Astrocyte (in vitro differentiated cells and primary cell): ENCODE results near the gene ASPG. TPM values are rescaled to one million over a fixed set of nuclear protein-coding genes. Genes with fewer than 3 reads are reported as not detected.

ENCODE experiments used
- DNase-seq: peaks from one replicate; pipeline ENCODE4 v3.0.0-alpha.2; 2010; ENCODE audit warnings: low read depth
- FAIRE-seq: peaks from 2 replicates; lab custom pipeline; 2011; peaks lifted over from hg19 to GRCh38; lab: Jason Lieb, UNC
- H2AFZ ChIP-seq: 2 replicates; pipeline ENCODE4 v1.6.0; 2012; ENCODE audit warnings: low read depth, low read length, inconsistent platforms
- H3K27ac ChIP-seq: 2 replicates; pipeline ENCODE4 v1.5.1; 2011; ENCODE audit warnings: low read depth, low read length, inconsistent platforms
- H3K27me3 ChIP-seq: 2 replicates; pipeline ENCODE4 v1.6.0; 2011; ENCODE audit warnings: low read length, inconsistent platforms; ENCODE audit not compliant: insufficient read depth
- H3K36me3 ChIP-seq: 2 replicates; pipeline ENCODE4 v1.5.1; 2011; ENCODE audit warnings: low read length, inconsistent platforms; ENCODE audit not compliant: insufficient read depth
- H3K4me1 ChIP-seq: 2 replicates; pipeline ENCODE4 v1.5.1; 2011; ENCODE audit warnings: low read length, inconsistent platforms; ENCODE audit not compliant: insufficient read depth
- H3K4me2 ChIP-seq: 2 replicates; pipeline ENCODE4 v1.6.0; 2012; ENCODE audit warnings: low read length, inconsistent platforms
- H3K4me3 ChIP-seq: 2 replicates; pipeline ENCODE4 v1.5.1; 2011; ENCODE audit warnings: low read depth, mild to moderate bottlenecking, low read length, inconsistent platforms; ENCODE audit not compliant: insufficient read depth
- H3K79me2 ChIP-seq: 2 replicates; pipeline ENCODE4 v1.6.0; 2012; ENCODE audit warnings: mild to moderate bottlenecking, low read length, inconsistent platforms; ENCODE audit not compliant: insufficient read depth
- H3K9ac ChIP-seq: 2 replicates; pipeline ENCODE4 v1.6.0; 2012; ENCODE audit warnings: mild to moderate bottlenecking, low read length, inconsistent platforms
- H3K9me3 ChIP-seq: 2 replicates; pipeline ENCODE4 v1.5.1; 2012; ENCODE audit warnings: low read depth, mild to moderate bottlenecking, low read length, inconsistent platforms; ENCODE audit not compliant: insufficient read depth
- H4K20me1 ChIP-seq: 2 replicates; pipeline ENCODE4 v1.6.0; 2012; ENCODE audit warnings: low read length, inconsistent platforms; ENCODE audit not compliant: insufficient read depth
- H3K27ac Mint-ChIP-seq: one replicate; pipeline ENCODE4 v1.8.0; 2021; ENCODE audit warnings: mild to moderate bottlenecking, mixed read lengths; ENCODE audit not compliant: unreplicated experiment
- H3K27me3 Mint-ChIP-seq: one replicate; pipeline ENCODE4 v1.8.0; 2021; ENCODE audit warnings: low read depth, mixed read lengths; ENCODE audit not compliant: unreplicated experiment
- H3K36me3 Mint-ChIP-seq: one replicate; pipeline ENCODE4 v1.8.0; 2021; ENCODE audit warnings: low read depth, mixed read lengths; ENCODE audit not compliant: unreplicated experiment
- H3K4me1 Mint-ChIP-seq: one replicate; pipeline ENCODE4 v1.8.0; 2021; ENCODE audit warnings: low read depth, mixed read lengths; ENCODE audit not compliant: unreplicated experiment
- H3K4me3 Mint-ChIP-seq: one replicate; pipeline ENCODE4 v1.8.0; 2021; ENCODE audit warnings: mild to moderate bottlenecking, moderate library complexity, mixed read lengths; ENCODE audit not compliant: unreplicated experiment
- H3K9me3 Mint-ChIP-seq: one replicate; pipeline ENCODE4 v1.8.0; 2021; ENCODE audit warnings: mild to moderate bottlenecking, mixed read lengths; ENCODE audit not compliant: unreplicated experiment
- EZH2 ChIP-seq: IDR thresholded peaks from 2 replicates; pipeline ENCODE4 v1.6.1; 2012; ENCODE audit warnings: mild to moderate bottlenecking, low read length, inconsistent platforms; ENCODE audit not compliant: insufficient read depth
- total RNA-seq: library from RNA; stranded (reverse); gene quantifications from 2 replicates; pipeline ENCODE4 v1.2.1, GENCODE V29; 2021
- TF ChIP-seq, protein P1 (sequence below): IDR thresholded peaks from 2 replicates; pipeline ENCODE4 v1.5.1; 2011; ENCODE audit warnings: low read depth, mild to moderate bottlenecking, inconsistent platforms, low read length, moderate library complexity; ENCODE audit not compliant: insufficient read depth

ASPG gene
- total RNA-seq, 1 donor from 2014 or later = not detected

DNA sequence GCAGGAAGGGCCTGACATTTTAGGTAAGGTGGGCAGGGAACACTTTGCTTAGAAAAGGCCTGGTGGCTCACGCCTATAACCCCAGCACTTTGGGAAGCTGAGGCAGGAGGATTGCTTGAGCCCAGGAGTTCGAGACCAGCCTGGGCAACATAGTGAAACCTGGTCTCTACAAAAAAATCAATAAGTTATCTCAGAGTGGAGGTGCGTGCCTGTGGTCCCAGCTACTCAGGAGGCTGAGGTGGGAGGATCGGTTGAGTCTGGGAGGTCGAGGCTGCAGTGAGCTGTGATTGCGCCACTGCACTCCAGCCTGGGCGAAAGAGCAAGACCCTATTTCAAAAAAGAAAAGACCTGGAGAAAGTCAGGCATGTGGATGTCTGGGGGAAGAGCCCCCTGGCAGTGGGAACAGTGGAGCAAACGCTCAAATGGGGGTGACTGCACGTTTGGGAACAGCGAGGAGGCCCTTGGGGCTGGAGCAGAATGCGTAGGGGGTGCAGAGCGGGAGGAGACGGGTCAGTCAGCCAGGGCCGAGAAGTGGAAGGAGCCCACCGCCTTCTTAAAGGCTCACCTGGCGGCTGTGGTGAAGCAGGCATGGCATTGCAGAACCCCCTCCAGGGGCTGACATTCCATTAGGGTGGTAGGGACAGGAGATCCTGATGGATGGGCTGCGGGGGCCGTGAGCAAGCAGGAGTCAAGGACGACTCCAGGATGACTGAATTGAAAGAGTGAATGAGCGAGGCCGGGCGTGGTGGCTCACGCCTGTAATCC lies 46.6 kb downstream of the ASPG start:
- Histone ChIP-seq H3K79me2 (no peaks in the 10 kb centered on the region), H4K20me1 (no peaks in the 10 kb centered on the region), H3K4me1 (no peaks in the 10 kb centered on the region), H3K9ac (no peak overlapping the region), H3K4me2 (no peak overlapping the region), H3K4me3 (no peak overlapping the region), H3K27ac (no peak overlapping the region), H3K27me3 (peaks cover 18% of the 10 kb centered on the region), H3K36me3 (no peaks in the 10 kb centered on the region), H3K9me3 (peaks cover 9% of the 10 kb centered on the region), H2AFZ (no peak overlapping the region)
- DNase-seq (no peak), FAIRE-seq (no peak)
- H3K4me3 Mint-ChIP-seq = no peak overlapping the region
- TF ChIP-seq EZH2 = no peak
- TF ChIP-seq, protein P1, sequence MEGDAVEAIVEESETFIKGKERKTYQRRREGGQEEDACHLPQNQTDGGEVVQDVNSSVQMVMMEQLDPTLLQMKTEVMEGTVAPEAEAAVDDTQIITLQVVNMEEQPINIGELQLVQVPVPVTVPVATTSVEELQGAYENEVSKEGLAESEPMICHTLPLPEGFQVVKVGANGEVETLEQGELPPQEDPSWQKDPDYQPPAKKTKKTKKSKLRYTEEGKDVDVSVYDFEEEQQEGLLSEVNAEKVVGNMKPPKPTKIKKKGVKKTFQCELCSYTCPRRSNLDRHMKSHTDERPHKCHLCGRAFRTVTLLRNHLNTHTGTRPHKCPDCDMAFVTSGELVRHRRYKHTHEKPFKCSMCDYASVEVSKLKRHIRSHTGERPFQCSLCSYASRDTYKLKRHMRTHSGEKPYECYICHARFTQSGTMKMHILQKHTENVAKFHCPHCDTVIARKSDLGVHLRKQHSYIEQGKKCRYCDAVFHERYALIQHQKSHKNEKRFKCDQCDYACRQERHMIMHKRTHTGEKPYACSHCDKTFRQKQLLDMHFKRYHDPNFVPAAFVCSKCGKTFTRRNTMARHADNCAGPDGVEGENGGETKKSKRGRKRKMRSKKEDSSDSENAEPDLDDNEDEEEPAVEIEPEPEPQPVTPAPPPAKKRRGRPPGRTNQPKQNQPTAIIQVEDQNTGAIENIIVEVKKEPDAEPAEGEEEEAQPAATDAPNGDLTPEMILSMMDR = no peak
- H3K27me3 Mint-ChIP-seq = peaks cover 52% of the 10 kb centered on the region
- H3K27ac Mint-ChIP-seq = no peak overlapping the region
- H3K36me3 Mint-ChIP-seq = peaks cover 2% of the 10 kb centered on the region
- H3K4me1 Mint-ChIP-seq = no peaks in the 10 kb centered on the region
- peaks cover 12% of the 10 kb centered on the region for H3K9me3 Mint-ChIP-seq

DNA sequence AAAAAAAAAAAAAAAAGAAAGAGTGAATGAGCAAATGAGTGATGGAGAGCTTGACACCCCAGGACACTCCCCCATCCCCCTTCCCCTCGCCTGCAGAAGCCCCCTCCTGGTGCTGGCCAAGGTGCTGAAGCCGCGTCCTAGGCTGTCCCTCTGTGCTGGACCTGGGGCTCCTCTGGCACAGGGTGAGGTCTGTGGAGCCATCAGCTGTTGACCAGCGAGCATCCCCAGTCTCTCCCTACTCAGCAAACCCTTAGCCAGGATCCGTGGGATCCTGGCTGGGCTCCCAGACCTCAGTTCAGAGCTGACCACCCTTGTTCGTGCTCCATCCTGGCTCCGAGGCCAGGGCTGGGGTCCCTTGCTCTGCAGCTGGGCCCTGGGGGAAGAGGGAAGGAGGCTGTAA lies 47.5 kb downstream of the ASPG start:
- no peak for FAIRE-seq
- Histone ChIP-seq H3K27ac (no peak overlapping the region), H3K79me2 (no peaks in the 10 kb centered on the region), H3K9ac (no peak overlapping the region), H3K4me2 (no peak overlapping the region), H3K36me3 (no peaks in the 10 kb centered on the region), H3K4me3 (no peak overlapping the region), H3K9me3 (peaks cover 9% of the 10 kb centered on the region), H3K27me3 (peaks cover 21% of the 10 kb centered on the region), H2AFZ (no peak overlapping the region), H4K20me1 (no peaks in the 10 kb centered on the region), H3K4me1 (peaks cover 4% of the 10 kb centered on the region)
- Mint-ChIP-seq H3K9me3 (peaks cover 10% of the 10 kb centered on the region), H3K27ac (no peak overlapping the region), H3K36me3 (peaks cover 2% of the 10 kb centered on the region), H3K4me3 (no peak overlapping the region), H3K4me1 (no peaks in the 10 kb centered on the region), H3K27me3 (peaks cover 51% of the 10 kb centered on the region)
- no peak for DNase-seq
- TF ChIP-seq EZH2 = no peak
- TF ChIP-seq, protein P1 = no peak

DNA sequence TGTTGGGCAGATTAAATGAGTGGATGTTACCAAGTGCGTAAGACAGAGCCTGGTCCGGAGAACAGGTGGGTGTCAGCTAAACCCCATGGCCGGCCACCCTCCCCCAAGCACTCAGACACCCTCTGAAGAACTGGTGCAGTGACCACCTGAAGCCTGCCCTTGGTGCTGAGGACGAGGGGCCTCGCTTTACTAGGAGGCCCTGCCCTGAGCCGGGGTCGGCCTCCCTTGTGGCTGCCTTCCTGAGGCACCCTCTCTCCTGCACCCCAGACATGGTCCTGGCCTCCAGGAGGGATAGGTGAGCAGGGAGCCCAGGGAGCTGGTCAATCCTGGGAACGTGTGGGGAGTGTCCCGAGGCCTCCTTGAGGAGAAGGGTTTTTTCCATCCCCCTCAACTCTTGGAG lies 48.0 kb downstream of the ASPG start:
- Histone ChIP-seq H3K9ac (no peak overlapping the region), H2AFZ (no peak overlapping the region), H3K4me3 (no peak overlapping the region), H3K36me3 (no peaks in the 10 kb centered on the region), H3K4me1 (peaks cover 5% of the 10 kb centered on the region), H3K27me3 (peaks cover 22% of the 10 kb centered on the region), H4K20me1 (no peaks in the 10 kb centered on the region), H3K9me3 (peaks cover 9% of the 10 kb centered on the region), H3K79me2 (no peaks in the 10 kb centered on the region), H3K27ac (no peak overlapping the region), H3K4me2 (no peak overlapping the region)
- peaks cover 10% of the 10 kb centered on the region for H3K9me3 Mint-ChIP-seq
- no peak for FAIRE-seq
- no peak for TF ChIP-seq EZH2
- TF ChIP-seq, protein P1 = no peak
- no peaks in the 10 kb centered on the region for H3K4me1 Mint-ChIP-seq
- peaks cover 51% of the 10 kb centered on the region for H3K27me3 Mint-ChIP-seq
- DNase-seq = no peak
- H3K36me3 Mint-ChIP-seq = peaks cover 2% of the 10 kb centered on the region
- no peak overlapping the region for H3K27ac Mint-ChIP-seq
- no peak overlapping the region for H3K4me3 Mint-ChIP-seq
